ENCODE data around the gene HDAC4.

DNA sequence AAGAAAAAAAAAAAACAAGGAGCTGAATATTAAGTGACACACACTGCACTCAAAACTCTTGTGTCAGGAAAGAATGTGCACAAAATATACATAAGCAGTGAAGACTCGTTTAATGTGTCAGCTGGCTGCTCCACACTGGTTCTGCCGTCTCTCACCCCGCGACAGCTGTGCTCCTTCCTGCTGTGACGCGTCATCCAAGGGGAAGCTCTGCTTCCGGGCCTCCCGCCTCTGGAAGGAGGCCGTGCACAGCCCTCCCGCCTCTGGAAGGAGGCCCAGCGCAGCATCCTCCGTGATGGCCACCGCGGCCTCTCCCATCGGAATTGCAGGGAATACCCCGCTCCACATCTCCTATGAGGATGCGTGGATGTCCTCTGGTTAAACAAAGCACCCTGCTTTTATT, 151.0 kb downstream of the HDAC4 start:
- TF ChIP-seq GATA3 (IDR thresholded peaks at IDR 0.05; ENCODE audit: low read depth, low read length) (no peak), GATA2 (IDR thresholded peaks at IDR 0.05; ENCODE audit: low read depth, low read length) (no peak)

All from SH-SY5Y (cell line).